HL-60 (cell line): Measurements from ENCODE around the gene DYNLL1.
A peak's percentile ranks its signal among the peaks of the same experiment; 100 is the strongest.
"Not testable (repeated sequence)": the region's sequence is repeated elsewhere in the genome, so short reads cannot be mapped to it uniquely, and the experiment has no call there.

Experiments
- DNase-seq, 2 experiments: peaks; one replicate each; pipeline ENCODE4 v3.0.0-alpha.2; 2010 to 2020; ENCODE audit warnings: low read depth in 1 of 2, low spot score in 1 of 2
- H3K27ac ChIP-seq: fragments of 250-450 bp; sonication (Bioruptor Pico); replicated peaks from 2 replicates; pipeline ENCODE4 v1.5.1; 2020; ENCODE audit warnings: mild to moderate bottlenecking, moderate library complexity
- H3K27me3 ChIP-seq: fragments of 250-450 bp; sonication (Bioruptor Pico); 2 replicates; pipeline ENCODE4 v1.5.1; 2021; ENCODE audit warnings: mild to moderate bottlenecking, moderate library complexity; ENCODE audit not compliant: insufficient read depth, poor library complexity, severe bottlenecking
- H3K4me3 ChIP-seq: replicated peaks from 2 replicates; pipeline ENCODE4 v1.5.1; 2011; ENCODE audit warnings: mild to moderate bottlenecking, control low read depth, low read length; ENCODE audit not compliant: insufficient read depth
- GABPA ChIP-seq: IDR thresholded peaks from 2 replicates; pipeline ENCODE4 v1.6.1; 2012; ENCODE audit warnings: low read depth
- POLR2AphosphoS5 ChIP-seq: IDR thresholded peaks from 2 replicates; pipeline ENCODE4 v1.6.1; 2012; ENCODE audit warnings: low read depth
- SPI1 ChIP-seq: IDR thresholded peaks from 2 replicates; pipeline ENCODE4 v1.6.1; 2012; ENCODE audit warnings: low read depth, mild to moderate bottlenecking, borderline replicate concordance
- TF ChIP-seq, protein P1 (sequence below): IDR thresholded peaks from 2 replicates; pipeline ENCODE4 v1.6.1; 2012; ENCODE audit warnings: low read depth; ENCODE audit not compliant: insufficient replicate concordance
- TF ChIP-seq, protein P2 (sequence below): IDR thresholded peaks from one replicate; pipeline ENCODE4 v1.5.1; 2011; ENCODE audit warnings: low read length, control low read depth, inconsistent platforms; ENCODE audit not compliant: insufficient read depth

DYNLL1 gene

DNA sequence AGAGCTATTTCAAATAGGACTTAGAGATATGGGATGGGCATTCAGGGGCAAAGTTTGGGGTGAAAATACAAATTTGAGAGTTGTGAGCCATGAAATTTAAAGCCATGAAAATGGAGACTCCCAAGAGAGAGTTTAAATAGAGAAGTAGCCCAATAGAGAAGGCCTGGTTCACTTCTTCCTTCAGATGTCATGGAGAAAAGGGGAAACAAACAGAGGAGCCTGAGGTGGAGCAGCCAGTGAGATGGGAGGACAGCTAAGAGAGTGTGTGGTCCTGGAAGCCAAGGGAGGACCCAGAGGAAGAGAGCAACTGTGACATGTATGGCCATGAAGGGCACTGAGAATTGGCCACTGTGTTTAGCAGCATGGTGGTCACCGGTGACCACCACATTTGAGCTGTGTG, 12.3 kb upstream of the DYNLL1 start:
- TF ChIP-seq, protein P1, sequence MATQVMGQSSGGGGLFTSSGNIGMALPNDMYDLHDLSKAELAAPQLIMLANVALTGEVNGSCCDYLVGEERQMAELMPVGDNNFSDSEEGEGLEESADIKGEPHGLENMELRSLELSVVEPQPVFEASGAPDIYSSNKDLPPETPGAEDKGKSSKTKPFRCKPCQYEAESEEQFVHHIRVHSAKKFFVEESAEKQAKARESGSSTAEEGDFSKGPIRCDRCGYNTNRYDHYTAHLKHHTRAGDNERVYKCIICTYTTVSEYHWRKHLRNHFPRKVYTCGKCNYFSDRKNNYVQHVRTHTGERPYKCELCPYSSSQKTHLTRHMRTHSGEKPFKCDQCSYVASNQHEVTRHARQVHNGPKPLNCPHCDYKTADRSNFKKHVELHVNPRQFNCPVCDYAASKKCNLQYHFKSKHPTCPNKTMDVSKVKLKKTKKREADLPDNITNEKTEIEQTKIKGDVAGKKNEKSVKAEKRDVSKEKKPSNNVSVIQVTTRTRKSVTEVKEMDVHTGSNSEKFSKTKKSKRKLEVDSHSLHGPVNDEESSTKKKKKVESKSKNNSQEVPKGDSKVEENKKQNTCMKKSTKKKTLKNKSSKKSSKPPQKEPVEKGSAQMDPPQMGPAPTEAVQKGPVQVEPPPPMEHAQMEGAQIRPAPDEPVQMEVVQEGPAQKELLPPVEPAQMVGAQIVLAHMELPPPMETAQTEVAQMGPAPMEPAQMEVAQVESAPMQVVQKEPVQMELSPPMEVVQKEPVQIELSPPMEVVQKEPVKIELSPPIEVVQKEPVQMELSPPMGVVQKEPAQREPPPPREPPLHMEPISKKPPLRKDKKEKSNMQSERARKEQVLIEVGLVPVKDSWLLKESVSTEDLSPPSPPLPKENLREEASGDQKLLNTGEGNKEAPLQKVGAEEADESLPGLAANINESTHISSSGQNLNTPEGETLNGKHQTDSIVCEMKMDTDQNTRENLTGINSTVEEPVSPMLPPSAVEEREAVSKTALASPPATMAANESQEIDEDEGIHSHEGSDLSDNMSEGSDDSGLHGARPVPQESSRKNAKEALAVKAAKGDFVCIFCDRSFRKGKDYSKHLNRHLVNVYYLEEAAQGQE: no peak
- TF ChIP-seq SPI1: peak; percentile 15; the same call in 1 of the 2 replicates
- no peaks in the 10 kb centered on the region for H3K27me3 ChIP-seq
- peak overlapping the region; percentile 29; the same call in 1 of the 2 replicates for H3K27ac ChIP-seq
- H3K4me3 ChIP-seq: no peak overlapping the region
- DNase-seq: peak in 1 of 2 experiments; percentile 39

- no peaks in the 10 kb centered on the region for H3K27me3 ChIP-seq
- DNase-seq: no peak
- H3K4me3 ChIP-seq: no peak overlapping the region
- TF ChIP-seq POLR2AphosphoS5: no peak
- TF ChIP-seq, protein P1: no peak
- TF ChIP-seq GABPA: no peak
- TF ChIP-seq, protein P2, sequence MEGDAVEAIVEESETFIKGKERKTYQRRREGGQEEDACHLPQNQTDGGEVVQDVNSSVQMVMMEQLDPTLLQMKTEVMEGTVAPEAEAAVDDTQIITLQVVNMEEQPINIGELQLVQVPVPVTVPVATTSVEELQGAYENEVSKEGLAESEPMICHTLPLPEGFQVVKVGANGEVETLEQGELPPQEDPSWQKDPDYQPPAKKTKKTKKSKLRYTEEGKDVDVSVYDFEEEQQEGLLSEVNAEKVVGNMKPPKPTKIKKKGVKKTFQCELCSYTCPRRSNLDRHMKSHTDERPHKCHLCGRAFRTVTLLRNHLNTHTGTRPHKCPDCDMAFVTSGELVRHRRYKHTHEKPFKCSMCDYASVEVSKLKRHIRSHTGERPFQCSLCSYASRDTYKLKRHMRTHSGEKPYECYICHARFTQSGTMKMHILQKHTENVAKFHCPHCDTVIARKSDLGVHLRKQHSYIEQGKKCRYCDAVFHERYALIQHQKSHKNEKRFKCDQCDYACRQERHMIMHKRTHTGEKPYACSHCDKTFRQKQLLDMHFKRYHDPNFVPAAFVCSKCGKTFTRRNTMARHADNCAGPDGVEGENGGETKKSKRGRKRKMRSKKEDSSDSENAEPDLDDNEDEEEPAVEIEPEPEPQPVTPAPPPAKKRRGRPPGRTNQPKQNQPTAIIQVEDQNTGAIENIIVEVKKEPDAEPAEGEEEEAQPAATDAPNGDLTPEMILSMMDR: no peak
- TF ChIP-seq SPI1: no peak
- H3K27ac ChIP-seq: no peak overlapping the region
Observed at GRCh38 chr12:120485961-120486881, 9.7 kb upstream of the DYNLL1 start.

GRCh38 chr12:120487552-120487951, 8.4 kb upstream of the DYNLL1 start:
- H3K4me3 ChIP-seq, H3K27me3 ChIP-seq: not testable (repeated sequence)

GRCh38 chr12:120488057-120488640, 7.8 kb upstream of the DYNLL1 start:
- TF ChIP-seq GABPA (no peak), POLR2AphosphoS5 (no peak), SPI1 (no peak)
- TF ChIP-seq, protein P2: no peak
- TF ChIP-seq, protein P1: no peak
- H3K4me3 ChIP-seq: no peak overlapping the region
- no peaks in the 10 kb centered on the region for H3K27me3 ChIP-seq
- H3K27ac ChIP-seq: no peak overlapping the region
- DNase-seq: no peak

More at GRCh38 chr12:120487552-120487951, 8.4 kb upstream of the DYNLL1 start:
- not testable (repeated sequence) for H3K27ac ChIP-seq, DNase-seq
